ENCODE measurements around the gene SCMH1.

SCMH1 gene

GRCh38 chr1:41167667-41168066, 74.4 kb downstream of the SCMH1 start:
- no peak overlapping the region for H2AFZ ChIP-seq (ENCODE audit: low read length)
- H3K27ac ChIP-seq (ENCODE audit: low read depth, low read length, poor library complexity, severe bottlenecking): no peak overlapping the region
- peaks cover 12% of the 10 kb centered on the region; the same call in 1 of the 2 replicates for H3K9me3 ChIP-seq (ENCODE audit: low read length)
- H3K9ac ChIP-seq (ENCODE audit: low read length): no peak overlapping the region
- no peaks in the 10 kb centered on the region for H3K9me2 ChIP-seq (ENCODE audit: low read depth, low read length)
- no peaks in the 10 kb centered on the region for H4K20me1 ChIP-seq (ENCODE audit: insufficient read depth, low read length)
- H3K79me2 ChIP-seq (ENCODE audit: insufficient read depth, low read length): no peaks in the 10 kb centered on the region
- TF ChIP-seq EZH2 (IDR thresholded peaks at IDR 0.05; ENCODE audit: borderline replicate concordance, low read length): no peak
- TF ChIP-seq CTCF (IDR thresholded peaks at IDR 0.05; ENCODE audit: low read length): no peak
- no peak overlapping the region for H3K4me3 ChIP-seq (ENCODE audit: low read depth, low read length, poor library complexity, severe bottlenecking)
- H3K36me3 ChIP-seq (ENCODE audit: insufficient read depth, low read length): peaks cover 6% of the 10 kb centered on the region; the same call in 1 of the 2 replicates
- no peak overlapping the region for H3K4me2 ChIP-seq (ENCODE audit: low read length)
- H3F3A ChIP-seq (ENCODE audit: insufficient read depth, low read length): no peaks in the 10 kb centered on the region
- H3K4me1 ChIP-seq (ENCODE audit: insufficient read depth, low read length, severe bottlenecking): no peaks in the 10 kb centered on the region
- H3K27me3 ChIP-seq (ENCODE audit: insufficient read depth, low read length): no peaks in the 10 kb centered on the region

GRCh38 chr1:41164727-41165126, 77.4 kb downstream of the SCMH1 start:
- Histone ChIP-seq H3K9me2 (ENCODE audit: low read depth, low read length) (no peaks in the 10 kb centered on the region), H3K27ac (ENCODE audit: low read depth, low read length, poor library complexity, severe bottlenecking) (no peak overlapping the region), H3F3A (ENCODE audit: insufficient read depth, low read length) (no peaks in the 10 kb centered on the region), H3K36me3 (ENCODE audit: insufficient read depth, low read length) (peaks cover 9% of the 10 kb centered on the region; the same call in 1 of the 2 replicates), H3K4me1 (ENCODE audit: insufficient read depth, low read length, severe bottlenecking) (no peaks in the 10 kb centered on the region), H3K9me3 (ENCODE audit: low read length) (peaks cover 12% of the 10 kb centered on the region; the same call in 1 of the 2 replicates), H2AFZ (ENCODE audit: low read length) (no peak overlapping the region), H4K20me1 (ENCODE audit: insufficient read depth, low read length) (no peaks in the 10 kb centered on the region), H3K79me2 (ENCODE audit: insufficient read depth, low read length) (no peaks in the 10 kb centered on the region), H3K4me2 (ENCODE audit: low read length) (no peak overlapping the region), H3K4me3 (ENCODE audit: low read depth, low read length, poor library complexity, severe bottlenecking) (no peak overlapping the region), H3K27me3 (ENCODE audit: insufficient read depth, low read length) (no peaks in the 10 kb centered on the region), H3K9ac (ENCODE audit: low read length) (no peak overlapping the region)
- no peak for TF ChIP-seq EZH2 (IDR thresholded peaks at IDR 0.05; ENCODE audit: borderline replicate concordance, low read length)
- no peak for TF ChIP-seq CTCF (IDR thresholded peaks at IDR 0.05; ENCODE audit: low read length)

DNA sequence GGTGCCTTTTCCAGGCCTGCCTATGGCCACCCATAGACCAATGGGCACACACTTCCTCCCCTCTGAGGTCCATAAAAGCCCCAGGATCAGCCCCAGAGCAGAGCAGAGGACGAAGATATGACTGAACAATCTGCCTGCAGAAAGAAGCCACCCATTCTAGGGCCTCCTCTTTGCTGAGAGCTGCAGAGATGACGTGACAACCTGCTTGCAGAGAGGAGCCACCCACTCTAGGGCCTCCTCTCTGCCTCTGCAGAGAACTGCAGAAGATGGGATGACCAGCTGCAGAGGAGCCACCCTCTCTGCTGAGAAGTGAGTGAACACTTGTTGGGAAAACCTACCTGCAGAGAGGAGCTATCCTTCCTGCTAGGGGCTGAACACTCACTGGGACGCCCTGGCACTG, 79.7 kb downstream of the SCMH1 start:
- Histone ChIP-seq H3K9ac (ENCODE audit: low read length) (no peak overlapping the region), H3K9me2 (ENCODE audit: low read depth, low read length) (no peaks in the 10 kb centered on the region), H3F3A (ENCODE audit: insufficient read depth, low read length) (no peaks in the 10 kb centered on the region), H3K79me2 (ENCODE audit: insufficient read depth, low read length) (no peaks in the 10 kb centered on the region), H3K4me1 (ENCODE audit: insufficient read depth, low read length, severe bottlenecking) (no peaks in the 10 kb centered on the region), H2AFZ (ENCODE audit: low read length) (no peak overlapping the region), H3K36me3 (ENCODE audit: insufficient read depth, low read length) (0 out of 2 replicates have a peak, but pooled peaks cover 5% of the 10 kb centered on the region), H3K9me3 (ENCODE audit: low read length) (0 out of 2 replicates have a peak, but pooled peaks cover 5% of the 10 kb centered on the region), H4K20me1 (ENCODE audit: insufficient read depth, low read length) (no peaks in the 10 kb centered on the region), H3K4me3 (ENCODE audit: low read depth, low read length, poor library complexity, severe bottlenecking) (no peak overlapping the region), H3K27me3 (ENCODE audit: insufficient read depth, low read length) (no peaks in the 10 kb centered on the region), H3K27ac (ENCODE audit: low read depth, low read length, poor library complexity, severe bottlenecking) (no peak overlapping the region), H3K4me2 (ENCODE audit: low read length) (no peak overlapping the region)
- TF ChIP-seq EZH2 (IDR thresholded peaks at IDR 0.05; ENCODE audit: borderline replicate concordance, low read length) (no peak), CTCF (IDR thresholded peaks at IDR 0.05; ENCODE audit: low read length) (no peak)
